HG03196 (cell line): ENCODE data around the gene RNF44.
A peak's percentile ranks its signal among the peaks of the same experiment; 100 is the strongest.
"Not testable (repeated sequence)": the region's sequence is repeated elsewhere in the genome, so short reads cannot be mapped to it uniquely, and the experiment has no call there.

ENCODE experiments used
- ATAC-seq: cut with Tn5 transposase; IDR thresholded peaks from one replicate; pipeline ENCODE4 v1.9.1; 2021; ENCODE audit not compliant: unreplicated experiment

The RNF44 gene

DNA sequence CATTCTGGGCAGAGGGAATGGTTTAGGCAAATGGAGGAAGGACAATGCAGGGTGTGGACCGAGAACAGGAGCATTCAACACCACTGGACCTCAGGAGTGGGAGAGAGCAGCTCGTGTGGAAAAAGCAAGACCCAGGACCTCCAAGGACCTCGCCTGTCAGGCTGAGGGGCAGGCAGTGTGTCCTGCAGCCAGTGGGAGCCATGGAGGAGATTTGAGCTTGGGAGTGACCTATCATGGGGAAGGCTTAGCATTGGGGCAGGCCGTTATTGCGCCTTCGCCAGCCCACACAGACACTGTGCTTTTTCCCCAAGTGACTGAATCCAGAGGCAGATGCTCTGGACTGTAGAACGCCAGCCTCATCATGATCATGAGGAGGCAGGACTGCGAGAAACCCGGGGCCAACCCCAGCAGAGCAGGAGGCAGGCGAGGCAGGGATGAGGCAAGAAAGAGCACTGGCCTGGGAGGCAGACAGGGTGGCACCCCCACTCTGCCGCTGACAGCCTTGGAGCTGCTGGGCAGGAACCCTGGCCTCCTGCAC, 15.2 kb upstream of the RNF44 start:
- ATAC-seq: no peak

DNA sequence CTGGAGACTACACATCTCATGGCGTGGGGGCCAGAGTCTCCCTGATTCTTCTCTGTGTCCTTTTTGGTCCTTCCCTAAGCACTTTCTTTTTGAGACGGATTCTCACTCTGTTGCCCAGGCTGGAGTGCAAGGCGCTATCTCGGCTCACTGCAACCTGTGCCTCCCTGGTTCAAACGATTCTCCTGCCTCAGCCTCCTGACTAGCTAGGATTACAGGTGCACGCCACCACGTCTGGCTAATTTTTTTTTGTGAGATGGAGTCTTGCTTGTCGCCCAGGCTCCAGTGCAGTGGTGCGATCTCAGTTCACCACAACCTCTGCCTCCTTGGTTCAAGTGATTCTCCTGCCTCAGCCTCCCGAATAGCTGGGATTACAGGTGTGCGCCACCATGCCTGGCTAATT, 13.7 kb upstream of the RNF44 start:
- not testable (repeated sequence) for ATAC-seq

- ATAC-seq: no peak
These were observed 13.2 kb upstream of the RNF44 start for GRCh38 chr5:176550275-176550831.

GRCh38 chr5:176549871-176550270, 12.7 kb upstream of the RNF44 start:
- ATAC-seq: no peak

- ATAC-seq: no peak
These were observed 11.8 kb upstream of the RNF44 start, which contains the start of gene CDHR2 for GRCh38 chr5:176548967-176549444. CDHR2 (plus strand) TSS chr5:176549342; CDS start chr5:176565353, 16,011 bp downstream.

- ATAC-seq: no peak
These were observed 10.6 kb upstream of the RNF44 start for GRCh38 chr5:176547802-176548201.

DNA sequence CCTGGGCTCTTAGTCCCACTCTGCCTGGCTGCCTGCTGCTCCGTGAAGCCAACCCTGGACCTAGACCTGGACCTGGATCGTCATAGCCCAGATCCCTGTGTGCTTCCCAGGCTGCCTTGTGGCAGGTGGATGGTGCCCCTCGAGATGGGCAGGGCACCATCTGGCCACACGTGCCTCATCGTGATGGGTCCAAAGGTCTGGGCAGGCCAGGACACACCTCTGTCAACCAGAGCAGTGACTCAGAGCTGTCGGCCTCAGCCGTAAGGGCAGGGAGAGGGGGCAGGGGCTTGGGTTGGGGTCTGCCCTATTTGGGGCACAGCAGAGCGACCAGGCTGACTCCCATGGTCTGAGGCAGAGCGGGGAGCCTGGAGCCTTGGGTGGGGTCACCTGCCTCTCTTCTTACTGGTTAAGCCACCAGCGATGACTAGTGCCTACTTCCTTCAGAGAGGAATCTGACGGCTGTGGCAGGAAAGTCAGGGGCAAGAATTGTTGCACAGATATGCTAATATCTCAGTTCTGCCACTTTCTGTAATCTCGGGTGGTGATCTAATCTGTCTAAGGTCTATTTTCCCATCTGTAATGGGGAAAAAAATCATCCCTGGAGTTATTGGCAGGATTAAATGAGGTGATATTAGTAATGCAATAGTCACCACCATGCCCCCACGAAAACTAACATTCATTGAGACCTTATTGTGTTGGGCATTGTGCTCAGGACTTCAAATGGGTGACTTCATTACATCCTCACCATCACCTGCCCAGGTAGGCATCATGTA, 8.7 kb upstream of the RNF44 start:
- no peak for ATAC-seq

GRCh38 chr5:176545388-176545736, 8.2 kb upstream of the RNF44 start:
- no peak for ATAC-seq

DNA sequence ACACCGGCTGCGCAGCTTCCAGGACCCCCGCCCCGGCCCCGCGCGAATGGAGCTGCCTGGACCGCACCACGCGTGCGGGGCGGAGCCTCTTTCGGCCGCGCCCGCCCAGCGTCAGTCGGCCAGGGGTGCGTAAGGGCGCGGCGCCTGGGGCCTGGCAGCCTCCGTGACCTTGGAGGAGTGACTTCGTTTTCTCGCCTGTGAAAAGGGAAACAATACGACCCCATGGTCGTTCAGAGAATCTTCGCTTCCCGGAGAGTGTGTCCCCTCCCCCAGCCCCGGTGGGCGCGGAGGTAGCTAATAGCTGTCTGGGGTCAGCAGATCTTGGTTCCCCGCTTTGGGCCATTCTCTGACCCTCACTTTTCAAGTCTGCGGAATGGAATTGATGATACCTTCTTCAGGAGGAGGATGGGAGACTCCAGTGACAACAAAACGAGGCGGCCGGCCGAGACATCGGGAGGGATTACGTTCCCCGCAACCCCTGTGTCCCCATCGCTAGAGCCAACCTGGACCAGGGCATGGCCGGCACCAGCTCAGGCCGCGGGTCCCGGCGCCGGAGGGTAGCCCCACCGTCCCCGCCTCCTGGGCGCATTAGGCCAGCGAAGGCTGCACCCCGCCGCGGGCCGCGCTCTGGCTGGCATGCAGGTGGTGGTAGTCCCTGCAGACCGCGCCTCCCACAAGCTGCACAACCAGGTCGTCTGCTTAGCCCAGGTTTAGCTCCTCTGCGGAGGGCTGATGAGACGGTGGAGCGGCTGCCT, 6.4 kb upstream of the RNF44 start:
- ATAC-seq: peak; percentile 56

- peak; percentile 34 for ATAC-seq
These were observed 5.6 kb upstream of the RNF44 start for GRCh38 chr5:176542596-176543427.

- ATAC-seq: no peak
These were observed 5.0 kb upstream of the RNF44 start for GRCh38 chr5:176542135-176542595.

GRCh38 chr5:176541338-176542134, 4.3 kb upstream of the RNF44 start:
- ATAC-seq: no peak

- no peak for ATAC-seq
These were observed 3.7 kb upstream of the RNF44 start for GRCh38 chr5:176540956-176541337.

- no peak for ATAC-seq
These were observed 3.3 kb upstream of the RNF44 start for GRCh38 chr5:176540476-176540899.

GRCh38 chr5:176538989-176539384, 1.8 kb upstream of the RNF44 start:
- no peak for ATAC-seq

DNA sequence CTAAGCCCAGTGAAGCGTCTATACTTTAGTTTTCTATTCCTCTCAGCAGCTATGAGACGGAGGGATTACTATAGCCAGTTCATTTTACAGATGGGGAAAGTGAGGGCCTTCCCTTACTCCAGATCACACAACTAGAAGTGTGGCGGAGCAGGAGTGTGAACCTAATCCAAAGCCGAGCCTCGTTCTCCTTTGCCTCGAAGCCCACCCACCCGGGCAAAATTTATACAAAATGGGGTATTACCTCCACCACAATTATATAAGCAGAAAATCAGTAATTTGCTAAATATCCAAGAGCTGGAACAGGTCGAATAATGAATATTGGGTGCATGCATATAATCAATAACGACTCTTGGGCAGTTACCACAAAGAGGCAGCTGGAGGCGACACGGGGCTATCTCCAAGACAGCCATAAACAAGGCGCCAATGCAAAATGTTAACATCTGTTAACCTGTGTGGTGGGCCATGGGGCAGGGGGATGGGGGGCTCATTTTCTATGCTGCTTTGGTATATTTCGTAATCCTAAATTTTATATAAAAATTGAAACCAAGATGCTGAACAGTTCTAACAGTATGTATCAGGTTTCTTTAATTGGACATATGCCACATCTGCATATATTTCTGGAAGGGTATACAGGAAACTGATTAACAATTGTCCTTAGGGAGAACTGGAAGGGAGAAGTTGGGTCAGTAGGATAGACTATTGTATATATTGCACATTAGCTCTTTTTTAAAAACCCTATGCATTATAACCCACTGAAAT, 1.2 kb upstream of the RNF44 start:
- no peak for ATAC-seq

- peak; percentile 55 for ATAC-seq
These were observed 490 bp upstream of the RNF44 start for GRCh38 chr5:176537554-176538229.

- peak; percentile 19 for ATAC-seq
These were observed 885 bp downstream of the RNF44 start for GRCh38 chr5:176536132-176536901.
